GM12892 (cell line): ENCODE results near the gene OR4F6.

Experiments
- POLR2A ChIP-seq: IDR thresholded peaks from 2 replicates; pipeline ENCODE4 v1.6.1; 2011; ENCODE audit warnings: low read depth, low read length, control low read depth
- POLR2AphosphoS5 ChIP-seq: IDR thresholded peaks from 2 replicates; pipeline ENCODE4 v1.6.1; 2011; ENCODE audit warnings: low read depth, low read length, control low read depth
- TAF1 ChIP-seq: IDR thresholded peaks from 2 replicates; pipeline ENCODE4 v1.6.1; 2011; ENCODE audit warnings: low read depth, mild to moderate bottlenecking, control low read depth, low read length, borderline replicate concordance

- TF ChIP-seq TAF1 (no peak), POLR2A (no peak), POLR2AphosphoS5 (no peak)
Observed at GRCh38 chr15:101773496-101774100, 29.7 kb upstream of the OR4F6 start.
